Measurements from ENCODE around the gene LRMDA. TPM values are rescaled to one million over a fixed set of nuclear protein-coding genes. Genes with fewer than 3 reads are reported as not detected.

Gene LRMDA
- total and polyA plus RNA-seq, 7 donors, result 2.8 to 22.2 (median 9.0) TPM

- WGBS, 2 donors, result 0 to 55% methylated on average over 1 of the region's 1 CpG
- TF ChIP-seq POLR2A (IDR thresholded peaks at IDR 0.05), result no peak
- no peak for TF ChIP-seq CTCF (IDR thresholded peaks at IDR 0.05)
- no peak for TF ChIP-seq POLR2AphosphoS5 (IDR thresholded peaks at IDR 0.05)
- no peak for TF ChIP-seq EP300 (IDR thresholded peaks at IDR 0.05)
- no peak overlapping the region for H3K27ac ChIP-seq
- no peak for DNase-seq
- H3K9me3 ChIP-seq, result no peaks in the 10 kb centered on the region
- no peak overlapping the region for H3K4me3 ChIP-seq
- peaks cover 0 to 54% (median 41%) of the 10 kb centered on the region in 4 donors for H3K4me1 ChIP-seq
- H3K27me3 ChIP-seq, result no peaks in the 10 kb centered on the region
- intact Hi-C loops (cut with DNase I), result loop anchor here (10.0 kb wide), 2 partner anchors 108 to 238 kb away; no protein-coding TSS in a partner anchor
- no peaks in the 10 kb centered on the region for H3K36me3 ChIP-seq
Observed at GRCh38 chr10:76286536-76286935, 855.1 kb downstream of the LRMDA start.

GRCh38 chr10:76287856-76288255 is 856.4 kb downstream of the LRMDA start:
- TF ChIP-seq CTCF (IDR thresholded peaks at IDR 0.05) (no peak), POLR2AphosphoS5 (IDR thresholded peaks at IDR 0.05) (peak in 2 of 4 donors; percentile 9 to 31)
- 77 to 85% methylated on average over 3 of the region's 3 CpGs for WGBS, 2 donors
- intact Hi-C loops (cut with DNase I), result loop anchor here (10.0 kb wide), 2 partner anchors 107 to 237 kb away; no protein-coding TSS in a partner anchor

GRCh38 chr10:76291175-76291574 is 859.8 kb downstream of the LRMDA start:
- no peak for TF ChIP-seq EP300 (IDR thresholded peaks at IDR 0.05)
- TF ChIP-seq POLR2A (IDR thresholded peaks at IDR 0.05), result no peak
- no peak for TF ChIP-seq CTCF (IDR thresholded peaks at IDR 0.05)
- no peak for TF ChIP-seq POLR2AphosphoS5 (IDR thresholded peaks at IDR 0.05)
- Histone ChIP-seq H3K4me1 (peaks cover 0 to 32% (median 13%) of the 10 kb centered on the region in 4 donors), H3K9me3 (no peaks in the 10 kb centered on the region)

More at GRCh38 chr10:76287856-76288255, 856.4 kb downstream of the LRMDA start:
- no peaks in the 10 kb centered on the region for H3K27me3 ChIP-seq
- H3K27ac ChIP-seq, result peak overlapping the region in 1 of 4 donors; percentile 32
- DNase-seq, result no peak
- H3K36me3 ChIP-seq, result no peaks in the 10 kb centered on the region
- H3K4me3 ChIP-seq, result no peak overlapping the region
- no peaks in the 10 kb centered on the region for H3K9me3 ChIP-seq
- peaks cover 0 to 48% (median 30%) of the 10 kb centered on the region in 4 donors for H3K4me1 ChIP-seq

GRCh38 chr10:76291885-76292284 is 860.5 kb downstream of the LRMDA start:
- peaks cover 0 to 25% (median 11%) of the 10 kb centered on the region in 4 donors for H3K4me1 ChIP-seq
- 74 to 88% methylated on average over 4 of the region's 4 CpGs for whole genome bisulfite sequencing, 2 donors
- no peaks in the 10 kb centered on the region for H3K36me3 ChIP-seq
- intact Hi-C loops (cut with DNase I), result no loop called here
- no peaks in the 10 kb centered on the region for H3K9me3 ChIP-seq
- H3K4me3 ChIP-seq, result no peak overlapping the region
- H3K27ac ChIP-seq, result no peak overlapping the region
- DNase-seq, result no peak
- no peaks in the 10 kb centered on the region for H3K27me3 ChIP-seq
- TF ChIP-seq CTCF (IDR thresholded peaks at IDR 0.05) (no peak), POLR2AphosphoS5 (IDR thresholded peaks at IDR 0.05) (no peak)

More at GRCh38 chr10:76291175-76291574, 859.8 kb downstream of the LRMDA start:
- H3K27ac ChIP-seq, result no peak overlapping the region
- no peaks in the 10 kb centered on the region for H3K36me3 ChIP-seq
- intact Hi-C loops (cut with DNase I), result no loop called here
- no peak overlapping the region for H3K4me3 ChIP-seq
- H3K27me3 ChIP-seq, result no peaks in the 10 kb centered on the region
- DNase-seq, result no peak

GRCh38 chr10:76296957-76297356 is 865.5 kb downstream of the LRMDA start:
- TF ChIP-seq EP300 (IDR thresholded peaks at IDR 0.05) (no peak), POLR2AphosphoS5 (IDR thresholded peaks at IDR 0.05) (no peak), POLR2A (IDR thresholded peaks at IDR 0.05) (no peak), CTCF (IDR thresholded peaks at IDR 0.05) (no peak)
- H3K4me1 ChIP-seq, result peaks cover 0 to 7% (median 3%) of the 10 kb centered on the region in 4 donors
- no peaks in the 10 kb centered on the region for H3K27me3 ChIP-seq
- H3K36me3 ChIP-seq, result no peaks in the 10 kb centered on the region
- no peaks in the 10 kb centered on the region for H3K9me3 ChIP-seq
- no peak overlapping the region for H3K4me3 ChIP-seq
- WGBS, 2 donors, result 74 to 82% methylated on average over 3 of the region's 3 CpGs
- DNase-seq, result no peak
- intact Hi-C loops (cut with DNase I), result no loop called here
- no peak overlapping the region for H3K27ac ChIP-seq

Measured in sigmoid colon (tissue), 7 donors.